Measurements from ENCODE around the gene ASIP.
"Not testable (repeated sequence)": the region's sequence is repeated elsewhere in the genome, so short reads cannot be mapped to it uniquely, and the experiment has no call there.

ASIP gene

DNA sequence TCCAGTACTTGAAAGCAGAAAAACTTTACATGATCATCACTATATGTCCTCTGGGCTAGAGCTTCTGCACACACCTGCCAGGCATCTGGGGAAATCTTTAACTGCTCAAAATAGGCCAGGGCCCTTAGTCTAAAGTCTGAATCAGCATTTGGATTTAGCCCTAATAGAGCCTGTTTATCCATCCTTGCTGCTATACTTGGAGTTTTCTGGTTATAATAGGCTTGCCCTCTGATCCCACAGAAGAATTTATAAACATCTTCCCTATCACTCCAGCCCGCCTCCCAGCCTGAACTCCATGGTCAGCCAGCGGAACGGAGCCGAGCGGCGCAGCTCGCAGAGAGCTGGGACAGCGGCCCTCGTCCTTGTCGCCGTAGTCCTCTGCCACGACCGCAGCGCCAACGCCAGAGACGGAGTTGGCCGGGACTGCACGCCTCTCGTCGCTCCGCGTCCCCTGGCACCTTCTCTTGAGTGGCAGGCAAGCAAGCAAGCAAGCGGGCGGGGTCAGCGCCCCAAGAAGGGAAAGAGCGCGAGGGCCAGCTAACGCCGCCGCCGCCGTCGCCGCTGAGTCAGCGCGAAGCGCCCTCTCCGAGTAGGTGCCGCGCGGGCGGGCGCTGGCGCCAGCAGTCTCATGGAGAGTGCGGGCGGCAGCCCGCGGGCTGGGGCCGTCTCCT lies 25.4 kb upstream of the ASIP start:
- Histone ChIP-seq H3K9me3 (ENCODE audit: insufficient read depth, low read depth, low read length) (peaks cover 13% of the 10 kb centered on the region; the same call in 1 of the 2 replicates), H3K9ac (ENCODE audit: low read depth, low read length) (peak overlapping the region; percentile 82), H3K4me1 (ENCODE audit: insufficient read depth, low read length) (peaks cover 5% of the 10 kb centered on the region; the same call in 1 of the 2 replicates), H3K36me3 (ENCODE audit: insufficient read depth, low read length) (no peaks in the 10 kb centered on the region), H3K4me3 (ENCODE audit: low read length) (peak overlapping the region; percentile 67), H3K27ac (ENCODE audit: low read depth, low read length) (no peak overlapping the region), H3K27me3 (ENCODE audit: insufficient read depth, low read length) (peaks cover 39% of the 10 kb centered on the region)
- 3% methylated on average over 49 of the region's 49 CpGs for WGBS

DNA sequence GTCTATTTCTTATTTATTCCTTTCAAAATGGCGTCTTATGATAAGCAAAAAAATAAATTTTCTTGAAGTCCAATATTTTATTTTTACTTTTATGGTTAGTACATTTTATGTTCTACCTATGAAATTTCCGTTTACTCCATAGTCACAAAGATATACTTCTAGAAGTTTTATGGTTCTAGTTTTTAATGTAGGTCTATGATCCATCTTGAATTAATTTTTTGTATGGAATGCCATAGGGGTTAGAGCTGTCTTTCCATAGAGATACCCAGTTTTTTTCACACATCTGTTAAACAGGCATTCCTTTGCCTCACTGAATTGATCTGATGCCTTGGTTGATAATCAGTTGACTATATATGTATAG lies 24.9 kb upstream of the ASIP start:
- Histone ChIP-seq H3K27ac (ENCODE audit: low read depth, low read length) (no peak overlapping the region), H3K9ac (ENCODE audit: low read depth, low read length) (peak overlapping the region; percentile 82; the same call in 1 of the 2 replicates), H3K36me3 (ENCODE audit: insufficient read depth, low read length) (no peaks in the 10 kb centered on the region), H3K4me1 (ENCODE audit: insufficient read depth, low read length) (peaks cover 5% of the 10 kb centered on the region; the same call in 1 of the 2 replicates), H3K27me3 (ENCODE audit: insufficient read depth, low read length) (peaks cover 39% of the 10 kb centered on the region), H3K9me3 (ENCODE audit: insufficient read depth, low read depth, low read length) (peaks cover 11% of the 10 kb centered on the region; the same call in 1 of the 2 replicates), H3K4me3 (ENCODE audit: low read length) (peak overlapping the region; percentile 67)
- WGBS: no CpG with 5 or more reads among the region's 2 CpGs

DNA sequence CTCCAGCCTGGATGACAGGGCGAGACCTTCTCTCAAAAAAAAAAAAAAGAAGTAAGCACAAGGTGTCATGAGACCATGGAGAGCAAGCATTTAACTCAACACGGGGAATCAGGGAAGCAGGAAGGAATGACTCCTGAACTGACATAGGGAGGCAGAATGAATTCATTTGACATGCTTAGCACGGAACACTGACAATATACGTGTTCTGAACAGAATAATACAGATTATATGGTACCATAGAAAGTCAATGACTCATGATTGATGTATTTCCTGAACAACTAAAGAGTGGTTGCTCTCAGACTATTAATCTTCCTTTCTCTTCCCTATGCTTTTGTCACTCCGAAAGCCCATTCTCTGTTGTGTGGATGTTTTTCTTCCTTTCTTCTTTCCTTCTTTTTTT lies 20.7 kb upstream of the ASIP start:
- Histone ChIP-seq H3K27ac (ENCODE audit: low read depth, low read length) (no peak overlapping the region), H3K27me3 (ENCODE audit: insufficient read depth, low read length) (peaks cover 15% of the 10 kb centered on the region), H3K4me3 (ENCODE audit: low read length) (no peak overlapping the region), H3K4me1 (ENCODE audit: insufficient read depth, low read length) (peaks cover 5% of the 10 kb centered on the region; the same call in 1 of the 2 replicates), H3K36me3 (ENCODE audit: insufficient read depth, low read length) (no peaks in the 10 kb centered on the region), H3K9ac (ENCODE audit: low read depth, low read length) (no peak overlapping the region), H3K9me3 (ENCODE audit: insufficient read depth, low read depth, low read length) (no peaks in the 10 kb centered on the region)
- WGBS: 90% methylated on average over 3 of the region's 5 CpGs

DNA sequence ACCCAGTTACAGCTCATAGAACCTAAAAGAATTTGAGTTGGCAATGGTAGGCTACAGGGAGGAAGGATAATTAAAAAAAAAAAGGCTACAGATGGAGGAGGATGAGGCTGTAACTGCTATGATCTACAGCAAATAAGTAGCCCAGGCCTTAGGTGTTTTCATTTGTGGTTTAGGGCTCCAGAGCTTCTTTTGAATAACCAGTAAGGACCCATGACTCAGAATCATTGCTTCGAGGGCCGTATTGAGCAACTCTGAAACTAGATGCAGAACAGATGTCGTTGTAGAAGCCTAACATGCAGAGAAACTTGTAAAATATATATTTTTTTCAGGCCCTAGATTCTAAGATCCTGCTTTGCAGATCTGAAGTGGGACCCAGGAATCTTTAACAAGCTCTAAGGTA lies 19.0 kb upstream of the ASIP start:
- WGBS: 93% methylated on average over 3 of the region's 3 CpGs
- Histone ChIP-seq H3K4me1 (ENCODE audit: insufficient read depth, low read length) (no peaks in the 10 kb centered on the region), H3K4me3 (ENCODE audit: low read length) (no peak overlapping the region), H3K27me3 (ENCODE audit: insufficient read depth, low read length) (no peaks in the 10 kb centered on the region), H3K36me3 (ENCODE audit: insufficient read depth, low read length) (no peaks in the 10 kb centered on the region), H3K27ac (ENCODE audit: low read depth, low read length) (no peak overlapping the region), H3K9ac (ENCODE audit: low read depth, low read length) (no peak overlapping the region), H3K9me3 (ENCODE audit: insufficient read depth, low read depth, low read length) (no peaks in the 10 kb centered on the region)

DNA sequence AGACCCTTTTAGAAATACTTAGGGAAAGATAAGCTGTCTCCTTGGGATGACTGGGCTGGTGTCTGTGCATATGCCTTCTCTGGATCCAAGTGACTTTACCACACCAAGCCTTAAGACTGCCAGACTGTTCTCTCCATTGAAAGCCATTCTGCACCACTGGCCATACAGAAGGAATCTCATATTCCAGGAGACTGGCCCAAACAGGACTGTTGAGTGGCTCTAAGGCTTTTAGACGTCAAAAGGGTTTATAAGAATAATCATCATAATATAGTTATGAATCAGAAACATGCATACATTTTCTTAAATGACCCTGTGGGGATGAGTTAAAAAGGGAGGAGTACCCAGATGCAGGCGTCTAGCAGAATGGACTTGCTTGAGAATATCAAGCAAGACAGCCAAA lies 17.0 kb upstream of the ASIP start:
- WGBS: no CpG with 5 or more reads among the region's 2 CpGs
- not testable (repeated sequence) for H3K36me3 ChIP-seq (ENCODE audit: insufficient read depth, low read length); H3K9ac ChIP-seq (ENCODE audit: low read depth, low read length); H3K9me3 ChIP-seq (ENCODE audit: insufficient read depth, low read depth, low read length); H3K27ac ChIP-seq (ENCODE audit: low read depth, low read length); H3K27me3 ChIP-seq (ENCODE audit: insufficient read depth, low read length); H3K4me1 ChIP-seq (ENCODE audit: insufficient read depth, low read length); H3K4me3 ChIP-seq (ENCODE audit: low read length)

DNA sequence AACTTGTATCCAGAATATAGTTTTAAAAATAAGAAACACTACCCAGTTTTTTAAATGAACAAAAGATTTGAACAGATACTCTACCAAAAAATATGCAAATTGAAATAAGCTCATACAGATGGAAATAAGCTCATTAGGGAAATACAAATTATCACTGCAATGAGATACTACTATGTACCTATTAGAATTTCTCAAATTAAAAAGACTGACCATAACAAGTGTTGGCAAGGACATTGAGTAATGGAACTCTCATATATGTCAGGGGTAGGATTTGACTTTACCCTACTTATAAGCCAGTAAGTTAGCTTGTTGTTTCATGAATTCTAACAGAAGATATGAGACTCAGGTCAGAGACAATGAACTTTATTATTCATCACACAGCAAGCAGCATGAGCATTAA lies 9.6 kb upstream of the ASIP start:
- Histone ChIP-seq H3K27me3 (ENCODE audit: insufficient read depth, low read length) (no peaks in the 10 kb centered on the region), H3K4me1 (ENCODE audit: insufficient read depth, low read length) (no peaks in the 10 kb centered on the region), H3K9me3 (ENCODE audit: insufficient read depth, low read depth, low read length) (no peaks in the 10 kb centered on the region), H3K27ac (ENCODE audit: low read depth, low read length) (no peak overlapping the region), H3K36me3 (ENCODE audit: insufficient read depth, low read length) (no peaks in the 10 kb centered on the region), H3K9ac (ENCODE audit: low read depth, low read length) (no peak overlapping the region), H3K4me3 (ENCODE audit: low read length) (no peak overlapping the region)

DNA sequence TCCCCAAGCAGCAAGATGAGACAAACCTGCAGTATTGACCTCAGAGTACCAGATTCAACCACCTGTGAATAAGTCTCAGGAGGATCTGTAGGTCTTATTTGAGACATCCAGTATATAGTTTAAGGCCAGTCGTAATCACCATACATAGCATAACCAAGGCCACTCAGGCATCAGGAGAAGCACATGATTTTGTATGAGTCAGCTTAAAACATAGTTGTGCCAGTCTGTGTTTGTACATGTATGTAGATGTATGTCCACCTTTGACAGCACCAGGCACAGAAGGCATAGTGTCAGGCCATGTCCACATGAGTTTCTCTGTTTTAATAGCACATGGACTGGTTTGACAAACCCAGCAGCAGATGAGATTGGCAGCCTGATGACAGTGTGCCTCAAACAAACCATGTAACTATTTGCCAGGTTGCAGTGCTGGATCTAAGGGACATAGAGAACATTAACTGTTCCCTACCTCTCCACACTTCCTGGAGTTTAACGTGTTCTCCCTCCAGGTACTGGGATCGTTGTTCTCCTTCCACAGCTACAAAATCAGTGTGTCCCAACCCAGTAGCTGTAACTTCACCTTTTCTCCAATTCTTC lies 8.6 kb upstream of the ASIP start:
- no peaks in the 10 kb centered on the region for H3K9me3 ChIP-seq (ENCODE audit: insufficient read depth, low read depth, low read length)
- no peak overlapping the region for H3K27ac ChIP-seq (ENCODE audit: low read depth, low read length)
- 88% methylated on average over 2 of the region's 3 CpGs for WGBS
- H3K9ac ChIP-seq (ENCODE audit: low read depth, low read length): no peak overlapping the region
- no peaks in the 10 kb centered on the region for H3K27me3 ChIP-seq (ENCODE audit: insufficient read depth, low read length)
- H3K4me3 ChIP-seq (ENCODE audit: low read length): no peak overlapping the region
- H3K36me3 ChIP-seq (ENCODE audit: insufficient read depth, low read length): no peaks in the 10 kb centered on the region
- no peaks in the 10 kb centered on the region for H3K4me1 ChIP-seq (ENCODE audit: insufficient read depth, low read length)

DNA sequence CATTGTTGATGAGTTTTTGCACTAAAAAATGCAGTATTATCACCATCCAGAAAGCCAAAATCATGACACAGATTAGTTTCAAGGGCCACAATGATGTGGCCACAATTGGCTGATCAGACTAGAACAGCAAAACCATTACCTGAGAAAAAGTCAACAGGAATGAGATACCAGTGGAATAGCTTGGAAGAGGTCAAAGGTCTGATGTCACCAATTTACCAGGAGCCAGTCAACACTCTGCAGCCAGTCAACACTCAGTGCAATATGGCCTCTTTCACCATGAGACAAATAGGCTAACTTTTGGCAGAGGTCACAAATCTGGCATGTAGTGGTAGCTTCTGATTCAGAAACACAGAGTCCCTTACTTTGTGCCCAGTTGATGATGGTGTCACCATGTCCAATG lies 7.5 kb upstream of the ASIP start:
- H3K4me1 ChIP-seq (ENCODE audit: insufficient read depth, low read length): no peaks in the 10 kb centered on the region
- no peak overlapping the region for H3K9ac ChIP-seq (ENCODE audit: low read depth, low read length)
- no peaks in the 10 kb centered on the region for H3K27me3 ChIP-seq (ENCODE audit: insufficient read depth, low read length)
- no peak overlapping the region for H3K4me3 ChIP-seq (ENCODE audit: low read length)
- H3K27ac ChIP-seq (ENCODE audit: low read depth, low read length): no peak overlapping the region
- H3K36me3 ChIP-seq (ENCODE audit: insufficient read depth, low read length): no peaks in the 10 kb centered on the region
- H3K9me3 ChIP-seq (ENCODE audit: insufficient read depth, low read depth, low read length): peaks cover 3% of the 10 kb centered on the region; the same call in 1 of the 2 replicates

DNA sequence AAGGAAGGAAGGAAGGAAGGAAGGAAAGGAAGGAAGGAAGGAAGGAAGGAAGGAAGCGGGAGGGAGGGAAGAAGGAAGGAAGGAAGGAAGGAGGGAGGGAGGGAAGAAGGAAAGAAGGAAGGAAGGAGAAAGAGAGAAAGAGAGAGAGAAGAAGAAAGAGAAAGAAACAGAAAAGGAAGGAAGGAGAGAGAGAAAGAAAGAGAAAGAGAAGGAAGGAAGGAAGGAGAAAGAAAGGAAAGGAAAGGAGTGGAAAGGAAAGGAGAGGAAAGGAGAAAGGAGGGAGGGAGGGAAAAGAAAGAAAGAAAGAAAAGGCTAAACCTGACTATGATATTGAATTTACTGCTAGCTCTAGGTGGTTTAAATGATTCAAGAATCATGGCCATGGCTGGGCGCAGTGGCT lies 5.3 kb upstream of the ASIP start:
- Histone ChIP-seq H3K36me3 (ENCODE audit: insufficient read depth, low read length) (no peaks in the 10 kb centered on the region), H3K4me1 (ENCODE audit: insufficient read depth, low read length) (no peaks in the 10 kb centered on the region), H3K4me3 (ENCODE audit: low read length) (no peak overlapping the region), H3K9ac (ENCODE audit: low read depth, low read length) (no peak overlapping the region), H3K9me3 (ENCODE audit: insufficient read depth, low read depth, low read length) (peaks cover 3% of the 10 kb centered on the region; the same call in 1 of the 2 replicates), H3K27me3 (ENCODE audit: insufficient read depth, low read length) (no peaks in the 10 kb centered on the region), H3K27ac (ENCODE audit: low read depth, low read length) (no peak overlapping the region)
- WGBS: 93% methylated on average over 2 of the region's 2 CpGs

DNA sequence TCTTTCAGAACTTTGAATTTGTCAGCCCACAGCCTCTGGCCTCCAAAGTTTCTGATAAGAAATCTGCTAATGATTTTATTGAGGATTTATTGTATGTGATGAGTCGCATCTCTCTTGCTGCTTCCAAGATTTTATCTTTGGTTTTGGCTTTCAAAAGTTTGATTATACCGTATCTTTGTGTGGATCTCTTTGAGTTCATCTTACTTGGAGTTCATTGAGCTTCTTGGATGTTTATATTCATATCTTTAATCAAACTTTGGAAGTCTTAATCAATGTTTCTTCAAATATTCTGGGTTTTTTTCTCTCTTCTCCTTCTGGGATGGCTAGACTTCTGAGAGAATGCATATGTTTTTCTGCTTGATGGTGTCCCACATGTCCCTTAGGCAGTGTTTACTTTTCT lies 3.3 kb upstream of the ASIP start:
- peaks cover 8% of the 10 kb centered on the region; the same call in 1 of the 2 replicates for H3K4me1 ChIP-seq (ENCODE audit: insufficient read depth, low read length)
- WGBS: 92% methylated on average over 2 of the region's 2 CpGs

DNA sequence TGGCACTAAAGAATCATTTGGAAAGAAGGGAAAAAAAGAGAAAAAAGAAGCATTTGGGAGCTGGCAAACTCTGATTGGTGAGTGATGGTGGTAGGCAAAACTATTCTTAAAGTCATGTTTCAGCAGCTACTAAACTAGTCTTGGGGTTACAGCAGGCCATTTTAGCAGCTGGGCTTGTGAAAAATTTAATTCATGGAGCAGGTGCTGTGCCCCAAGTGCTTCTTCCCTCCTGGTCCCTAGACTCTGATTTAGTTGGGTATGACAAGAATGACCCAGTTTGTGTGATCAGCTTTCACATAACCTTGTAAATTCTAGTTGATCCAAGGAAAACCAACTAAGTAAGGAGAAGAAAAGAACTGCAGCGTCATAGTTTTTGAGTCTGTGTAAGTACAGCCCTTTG lies 1.1 kb upstream of the ASIP start:
- no peak overlapping the region for H3K9ac ChIP-seq (ENCODE audit: low read depth, low read length)
- peaks cover 8% of the 10 kb centered on the region; the same call in 1 of the 2 replicates for H3K4me1 ChIP-seq (ENCODE audit: insufficient read depth, low read length)
- no peaks in the 10 kb centered on the region for H3K27me3 ChIP-seq (ENCODE audit: insufficient read depth, low read length)
- H3K36me3 ChIP-seq (ENCODE audit: insufficient read depth, low read length): no peaks in the 10 kb centered on the region
- H3K4me3 ChIP-seq (ENCODE audit: low read length): no peak overlapping the region
- no peak overlapping the region for H3K27ac ChIP-seq (ENCODE audit: low read depth, low read length)
- peaks cover 3% of the 10 kb centered on the region; the same call in 1 of the 2 replicates for H3K9me3 ChIP-seq (ENCODE audit: insufficient read depth, low read depth, low read length)
- WGBS: 85% methylated on average over 1 of the region's 1 CpG

More for the DNA sequence above, 3.3 kb upstream of the ASIP start:
- Histone ChIP-seq H3K27me3 (ENCODE audit: insufficient read depth, low read length) (no peaks in the 10 kb centered on the region), H3K9me3 (ENCODE audit: insufficient read depth, low read depth, low read length) (peaks cover 3% of the 10 kb centered on the region; the same call in 1 of the 2 replicates), H3K4me3 (ENCODE audit: low read length) (no peak overlapping the region), H3K9ac (ENCODE audit: low read depth, low read length) (no peak overlapping the region), H3K36me3 (ENCODE audit: insufficient read depth, low read length) (no peaks in the 10 kb centered on the region), H3K27ac (ENCODE audit: low read depth, low read length) (no peak overlapping the region)
